ENCODE measurements around the gene RNF157.

DNA sequence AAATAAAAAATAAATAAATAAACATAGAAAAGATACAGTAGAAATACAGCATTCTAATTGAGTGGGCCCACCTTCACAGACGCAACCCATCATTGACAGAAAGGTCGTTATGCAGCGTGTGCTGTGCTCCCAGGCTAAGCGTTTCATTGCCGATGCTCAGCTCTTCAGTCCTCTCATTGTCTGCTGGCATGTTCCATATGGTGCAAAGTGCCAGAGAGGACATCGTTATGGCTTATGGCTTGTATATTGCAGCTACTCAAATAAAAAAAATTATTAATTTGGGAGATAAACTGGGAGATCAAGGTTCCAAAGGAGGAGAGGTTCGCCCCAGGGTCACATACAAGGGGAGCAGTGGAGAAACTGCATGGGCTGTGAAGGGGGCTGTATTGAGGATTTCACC is 13.5 kb upstream of the RNF157 start:
- TF ChIP-seq, protein P1, sequence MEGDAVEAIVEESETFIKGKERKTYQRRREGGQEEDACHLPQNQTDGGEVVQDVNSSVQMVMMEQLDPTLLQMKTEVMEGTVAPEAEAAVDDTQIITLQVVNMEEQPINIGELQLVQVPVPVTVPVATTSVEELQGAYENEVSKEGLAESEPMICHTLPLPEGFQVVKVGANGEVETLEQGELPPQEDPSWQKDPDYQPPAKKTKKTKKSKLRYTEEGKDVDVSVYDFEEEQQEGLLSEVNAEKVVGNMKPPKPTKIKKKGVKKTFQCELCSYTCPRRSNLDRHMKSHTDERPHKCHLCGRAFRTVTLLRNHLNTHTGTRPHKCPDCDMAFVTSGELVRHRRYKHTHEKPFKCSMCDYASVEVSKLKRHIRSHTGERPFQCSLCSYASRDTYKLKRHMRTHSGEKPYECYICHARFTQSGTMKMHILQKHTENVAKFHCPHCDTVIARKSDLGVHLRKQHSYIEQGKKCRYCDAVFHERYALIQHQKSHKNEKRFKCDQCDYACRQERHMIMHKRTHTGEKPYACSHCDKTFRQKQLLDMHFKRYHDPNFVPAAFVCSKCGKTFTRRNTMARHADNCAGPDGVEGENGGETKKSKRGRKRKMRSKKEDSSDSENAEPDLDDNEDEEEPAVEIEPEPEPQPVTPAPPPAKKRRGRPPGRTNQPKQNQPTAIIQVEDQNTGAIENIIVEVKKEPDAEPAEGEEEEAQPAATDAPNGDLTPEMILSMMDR (IDR thresholded peaks at IDR 0.05), result no peak
- TF ChIP-seq POLR2A (IDR thresholded peaks at IDR 0.05), result no peak

Measured in adrenal gland (tissue), 5 donors.